ENCODE data around the gene ELK1.
"Not testable (repeated sequence)": the region's sequence is repeated elsewhere in the genome, so short reads cannot be mapped to it uniquely, and the experiment has no call there.

DNA sequence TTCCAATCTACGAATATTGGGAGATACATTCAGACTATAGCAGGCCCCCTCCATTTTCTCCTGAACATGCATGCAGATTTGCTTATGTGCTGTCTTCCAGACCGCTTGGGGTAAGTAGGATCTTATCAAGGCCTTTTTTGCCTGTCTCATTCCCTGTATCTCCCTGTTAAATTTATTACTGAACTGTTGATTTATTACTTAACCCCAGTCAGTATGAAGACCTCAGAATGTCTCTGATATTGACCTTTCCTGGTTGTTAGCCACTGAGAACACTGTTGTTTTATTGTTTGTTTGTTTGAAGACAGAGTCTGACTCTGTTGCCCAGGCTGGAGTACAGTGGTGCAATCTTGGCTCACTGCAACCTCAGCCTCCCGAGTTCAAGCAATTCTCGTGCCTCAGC is 15.4 kb upstream of the ELK1 start:
- TF ChIP-seq POLR2A, POLR2AphosphoS5 (IDR thresholded peaks at IDR 0.05): not testable (repeated sequence)
- TF ChIP-seq, protein P1, sequence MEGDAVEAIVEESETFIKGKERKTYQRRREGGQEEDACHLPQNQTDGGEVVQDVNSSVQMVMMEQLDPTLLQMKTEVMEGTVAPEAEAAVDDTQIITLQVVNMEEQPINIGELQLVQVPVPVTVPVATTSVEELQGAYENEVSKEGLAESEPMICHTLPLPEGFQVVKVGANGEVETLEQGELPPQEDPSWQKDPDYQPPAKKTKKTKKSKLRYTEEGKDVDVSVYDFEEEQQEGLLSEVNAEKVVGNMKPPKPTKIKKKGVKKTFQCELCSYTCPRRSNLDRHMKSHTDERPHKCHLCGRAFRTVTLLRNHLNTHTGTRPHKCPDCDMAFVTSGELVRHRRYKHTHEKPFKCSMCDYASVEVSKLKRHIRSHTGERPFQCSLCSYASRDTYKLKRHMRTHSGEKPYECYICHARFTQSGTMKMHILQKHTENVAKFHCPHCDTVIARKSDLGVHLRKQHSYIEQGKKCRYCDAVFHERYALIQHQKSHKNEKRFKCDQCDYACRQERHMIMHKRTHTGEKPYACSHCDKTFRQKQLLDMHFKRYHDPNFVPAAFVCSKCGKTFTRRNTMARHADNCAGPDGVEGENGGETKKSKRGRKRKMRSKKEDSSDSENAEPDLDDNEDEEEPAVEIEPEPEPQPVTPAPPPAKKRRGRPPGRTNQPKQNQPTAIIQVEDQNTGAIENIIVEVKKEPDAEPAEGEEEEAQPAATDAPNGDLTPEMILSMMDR (IDR thresholded peaks at IDR 0.05) = not testable (repeated sequence)
